Neural cell (in vitro differentiated cells): ENCODE measurements around the gene ATP2B2.

Experiments
- CTCF ChIP-seq: fragments of 450-650 bp; IDR thresholded peaks from 2 replicates; pipeline ENCODE4 v1.5.1; 2014; ENCODE audit warnings: antibody characterized with exemption, mild to moderate bottlenecking, moderate library complexity; ENCODE audit not compliant: poor library complexity, severe bottlenecking
- EZH2 ChIP-seq: fragments of 200-600, 300-800 bp; shearing (Covaris generic), sonication (generic); IDR thresholded peaks from 2 replicates; pipeline ENCODE4 v1.6.1; 2014; ENCODE audit warnings: antibody characterized with exemption, low read length, borderline replicate concordance, mild to moderate bottlenecking; ENCODE audit not compliant: insufficient read depth, poor library complexity, severe bottlenecking
- POLR2AphosphoS5 ChIP-seq: IDR thresholded peaks from 2 replicates; pipeline ENCODE4 v1.6.1; 2012

DNA sequence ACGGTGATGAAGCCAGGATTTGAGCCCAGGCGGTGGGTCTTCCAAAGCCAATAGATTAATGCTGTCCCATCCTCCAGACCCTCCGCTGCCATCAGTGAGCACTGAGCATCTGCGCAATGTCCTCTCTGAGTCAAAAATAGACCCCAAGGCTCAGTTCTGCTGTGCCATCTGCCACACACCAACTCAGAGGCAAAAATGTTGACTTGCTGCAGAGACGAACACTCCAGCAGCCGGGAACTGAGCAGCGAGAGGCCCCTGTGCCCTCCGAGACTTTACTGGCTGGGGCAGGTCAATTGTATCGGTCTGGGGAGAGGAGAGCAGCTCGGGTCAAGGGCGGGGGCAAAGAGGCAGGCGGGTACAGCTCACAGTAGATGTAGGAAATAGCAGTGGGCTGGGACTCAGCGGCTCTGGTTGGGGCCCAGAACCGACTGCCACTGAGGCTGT, 41.5 kb upstream of the ATP2B2 start:
- TF ChIP-seq CTCF (no peak), POLR2AphosphoS5 (no peak), EZH2 (no peak)
